NCI-H345 (cell line): ENCODE data around the gene ATG5.

ENCODE experiments used
- DNase-seq: peaks from one replicate; lab custom pipeline; 2025; lab: John Stamatoyannopoulos, UW

The ATG5 gene

DNA sequence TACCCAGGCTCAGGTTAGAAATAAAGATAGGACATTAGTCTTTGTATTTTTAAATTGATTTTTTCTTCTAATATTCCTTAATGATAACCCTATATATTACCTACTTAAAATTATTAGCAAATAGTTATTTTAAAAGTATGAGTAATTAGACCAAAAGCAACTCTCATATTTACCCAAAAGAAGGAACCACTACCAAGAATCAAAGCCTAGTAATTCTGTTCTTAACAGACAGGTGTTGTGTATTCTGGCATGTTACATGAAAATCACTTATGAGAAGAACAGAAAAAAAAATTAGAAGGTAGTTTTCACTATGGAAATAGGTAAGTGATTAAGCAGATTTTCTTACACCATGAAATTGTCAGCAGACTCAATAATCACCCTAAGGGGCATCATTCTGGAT is 105.1 kb downstream of the ATG5 start:
- DNase-seq, result no peak

DNA sequence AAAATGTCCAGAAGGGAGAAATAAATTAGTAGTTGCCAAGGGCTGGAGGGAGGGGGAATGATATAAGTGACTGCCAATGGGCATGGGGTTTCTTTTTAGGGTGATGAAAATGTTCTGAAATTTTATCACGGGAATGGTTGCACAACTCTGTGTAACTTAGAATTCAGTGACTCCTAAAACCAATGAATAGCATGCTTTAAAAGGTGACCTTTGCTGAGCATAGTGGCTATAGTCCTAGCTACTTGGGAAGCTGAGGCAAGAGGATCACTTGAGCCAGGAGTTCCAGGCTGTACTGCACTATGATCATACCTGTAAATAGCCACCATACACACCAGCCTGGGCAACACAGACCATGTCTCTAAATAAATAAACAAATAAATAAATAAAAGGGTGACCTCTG is 109.0 kb downstream of the ATG5 start:
- no peak for DNase-seq

DNA sequence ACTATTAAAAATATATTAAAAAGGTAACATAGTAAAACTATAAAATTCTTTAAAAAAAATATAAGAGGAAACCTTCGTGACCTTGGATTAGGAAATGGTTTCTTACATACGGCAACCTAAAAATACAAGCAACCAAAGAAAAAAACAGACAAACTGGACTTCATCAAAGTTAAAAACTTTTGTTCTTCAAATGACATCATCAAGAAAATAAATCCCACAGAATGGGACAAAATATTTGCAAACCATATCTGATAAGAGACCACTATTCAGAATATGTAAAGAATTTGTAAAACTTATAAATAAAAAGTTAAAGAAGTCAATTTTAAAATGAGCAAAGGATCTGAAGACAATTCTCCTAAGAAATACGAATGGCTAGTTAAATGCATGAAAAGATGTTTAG is 110.0 kb downstream of the ATG5 start:
- no peak for DNase-seq

DNA sequence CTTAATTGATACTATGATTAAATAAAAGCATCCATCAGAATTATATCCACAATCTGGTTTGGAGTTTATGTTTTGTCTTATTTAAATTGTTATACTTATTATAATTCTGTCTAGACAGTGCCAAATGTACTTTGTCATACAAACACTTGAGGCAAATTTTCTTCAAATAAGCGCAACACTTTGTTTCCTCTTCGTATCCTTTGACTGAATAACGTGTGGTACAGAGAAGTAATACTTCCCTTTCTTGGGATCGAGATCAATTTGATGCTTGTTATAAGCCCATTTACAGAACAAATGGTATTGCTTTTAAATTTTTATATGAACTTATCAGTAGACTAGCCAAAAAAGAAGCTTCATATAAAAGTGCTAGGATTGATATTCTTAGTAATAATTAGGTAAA is 111.0 kb downstream of the ATG5 start:
- no peak for DNase-seq

DNA sequence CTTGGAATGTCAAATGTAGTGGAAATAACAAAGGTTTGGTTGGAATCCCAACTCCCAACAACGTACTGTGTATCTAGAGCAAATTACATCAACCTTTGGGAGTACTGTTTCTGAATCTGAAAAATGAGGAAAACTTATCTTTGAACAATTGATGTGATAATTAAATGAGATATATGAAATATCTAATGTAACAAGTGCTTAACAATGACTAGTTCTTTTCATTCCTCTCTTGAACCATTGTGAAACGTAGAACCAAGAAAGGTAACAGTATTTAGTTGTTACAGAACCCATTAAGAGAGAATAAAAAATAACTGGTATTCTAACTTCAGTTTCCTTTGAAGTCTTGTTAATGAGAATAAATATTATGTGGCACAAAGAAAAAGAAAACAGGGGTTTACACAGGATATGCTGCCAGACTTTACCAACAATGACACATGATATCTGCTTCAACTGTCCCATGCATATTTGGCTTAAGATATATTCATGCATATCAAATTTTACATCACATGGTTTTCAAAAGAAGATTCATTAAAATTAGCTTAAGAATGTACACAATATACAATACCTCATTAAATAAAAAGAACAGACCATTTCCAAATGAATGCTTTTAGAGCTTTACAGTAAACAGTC is 111.8 kb downstream of the ATG5 start:
- DNase-seq, result no peak

DNA sequence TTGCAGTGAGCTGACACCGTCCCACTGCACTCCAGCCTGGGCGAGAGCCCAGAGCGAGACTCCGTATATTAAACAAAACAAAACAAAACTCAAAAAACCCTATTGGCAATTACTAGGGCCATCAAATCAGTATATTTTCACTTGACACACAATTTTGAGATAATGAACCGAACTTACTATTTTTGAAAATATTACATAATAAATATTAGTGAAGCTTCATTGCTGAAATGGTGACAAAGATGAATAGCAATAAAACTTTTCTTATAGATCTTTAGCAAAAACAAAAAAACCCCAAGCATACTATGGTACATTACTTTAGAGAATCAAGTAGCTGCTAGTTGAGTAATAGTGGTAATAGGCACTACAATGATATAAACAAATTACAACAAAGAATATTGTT is 113.0 kb downstream of the ATG5 start:
- no peak for DNase-seq

DNA sequence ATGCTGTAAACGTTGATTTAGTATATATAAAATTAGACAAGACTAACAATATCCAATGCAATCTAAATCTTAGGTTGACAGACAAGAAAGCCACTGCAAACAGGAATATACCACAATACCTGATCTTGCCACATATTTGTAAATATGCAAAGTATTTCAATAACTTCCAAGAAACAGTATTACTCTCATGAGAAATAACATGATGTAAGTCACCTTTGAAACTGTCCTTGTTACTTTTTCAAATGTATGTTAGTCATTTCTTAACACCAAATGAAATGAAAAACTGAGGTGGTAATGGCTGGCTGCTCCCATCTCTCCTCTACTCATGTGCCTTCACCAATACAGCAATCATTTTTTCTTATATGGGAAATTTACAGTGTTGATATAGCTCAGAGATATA is 118.7 kb downstream of the ATG5 start:
- DNase-seq, result no peak

DNA sequence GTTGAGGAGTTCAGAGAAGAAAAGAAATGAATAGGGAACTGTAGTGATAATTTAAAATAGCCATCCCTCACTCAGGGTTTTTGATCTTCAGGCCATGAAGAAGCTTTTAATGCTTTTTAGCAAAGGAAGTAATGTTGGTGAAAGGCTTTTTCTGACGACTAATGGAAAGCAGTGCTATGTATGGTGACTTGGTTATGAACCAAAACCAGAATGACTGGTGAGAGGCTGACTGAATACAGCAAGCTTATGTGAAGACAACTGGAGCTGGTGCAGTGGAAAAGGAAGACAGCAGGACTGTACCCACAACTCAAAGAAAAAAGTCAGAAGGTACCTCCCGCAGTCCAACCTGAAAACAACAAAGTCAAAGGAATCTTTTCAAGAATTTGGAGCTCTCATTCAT is 120.6 kb downstream of the ATG5 start:
- DNase-seq, result no peak

DNA sequence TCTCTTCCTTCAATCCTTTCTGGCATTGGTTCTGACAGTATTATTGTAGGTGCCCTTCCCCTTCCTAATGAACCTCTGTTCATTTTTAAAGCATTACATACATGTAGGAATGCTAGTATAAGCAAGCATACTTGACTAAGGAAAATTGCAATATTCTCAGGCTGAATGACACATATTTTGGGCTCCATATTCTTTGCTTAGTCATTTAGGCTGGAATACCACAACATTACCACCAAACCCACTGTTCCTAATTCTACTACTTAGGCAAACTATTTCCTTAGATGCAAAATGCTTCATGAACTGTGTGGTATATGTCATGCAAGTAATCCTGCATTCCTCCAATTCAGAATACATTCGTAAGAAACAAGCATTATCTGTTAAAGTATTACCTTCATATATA is 125.6 kb downstream of the ATG5 start:
- DNase-seq, result no peak

DNA sequence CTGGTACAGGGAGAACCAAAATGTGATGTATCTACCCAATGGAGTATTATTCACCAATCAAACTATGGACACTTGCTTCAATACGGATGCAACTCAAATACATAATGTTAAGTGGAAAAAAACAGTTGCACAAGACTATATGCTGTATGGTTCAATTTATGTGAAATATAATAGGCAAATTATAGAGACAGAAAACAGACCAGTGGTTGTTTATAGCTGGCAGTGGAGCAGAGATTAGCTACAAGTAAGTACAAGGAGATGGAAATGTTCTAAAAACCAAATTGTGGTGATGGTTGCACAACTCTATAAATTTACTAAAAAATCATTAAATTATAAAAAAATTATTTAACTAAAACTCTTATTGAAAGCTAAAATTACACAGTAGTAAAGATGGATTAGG is 126.2 kb downstream of the ATG5 start:
- no peak for DNase-seq

DNA sequence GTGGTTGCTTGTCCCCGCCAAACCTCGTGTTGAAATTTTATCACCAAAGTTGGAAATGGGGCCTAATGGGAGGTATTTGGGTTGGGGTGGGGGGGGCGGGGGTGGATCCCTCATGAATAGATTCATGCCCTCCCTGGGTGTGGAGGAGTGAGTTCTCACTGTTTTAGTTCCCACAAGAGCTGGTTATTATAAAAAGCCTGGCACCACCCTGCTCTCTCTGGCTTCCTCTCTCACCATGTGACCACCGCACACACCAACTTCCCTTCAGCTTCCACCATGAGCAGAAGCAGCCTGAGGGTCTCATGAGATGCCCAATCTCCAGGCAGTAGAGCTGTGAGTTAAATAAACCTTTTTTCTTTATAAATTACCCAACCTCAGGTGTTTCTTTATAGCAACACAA is 128.1 kb downstream of the ATG5 start:
- no peak for DNase-seq

DNA sequence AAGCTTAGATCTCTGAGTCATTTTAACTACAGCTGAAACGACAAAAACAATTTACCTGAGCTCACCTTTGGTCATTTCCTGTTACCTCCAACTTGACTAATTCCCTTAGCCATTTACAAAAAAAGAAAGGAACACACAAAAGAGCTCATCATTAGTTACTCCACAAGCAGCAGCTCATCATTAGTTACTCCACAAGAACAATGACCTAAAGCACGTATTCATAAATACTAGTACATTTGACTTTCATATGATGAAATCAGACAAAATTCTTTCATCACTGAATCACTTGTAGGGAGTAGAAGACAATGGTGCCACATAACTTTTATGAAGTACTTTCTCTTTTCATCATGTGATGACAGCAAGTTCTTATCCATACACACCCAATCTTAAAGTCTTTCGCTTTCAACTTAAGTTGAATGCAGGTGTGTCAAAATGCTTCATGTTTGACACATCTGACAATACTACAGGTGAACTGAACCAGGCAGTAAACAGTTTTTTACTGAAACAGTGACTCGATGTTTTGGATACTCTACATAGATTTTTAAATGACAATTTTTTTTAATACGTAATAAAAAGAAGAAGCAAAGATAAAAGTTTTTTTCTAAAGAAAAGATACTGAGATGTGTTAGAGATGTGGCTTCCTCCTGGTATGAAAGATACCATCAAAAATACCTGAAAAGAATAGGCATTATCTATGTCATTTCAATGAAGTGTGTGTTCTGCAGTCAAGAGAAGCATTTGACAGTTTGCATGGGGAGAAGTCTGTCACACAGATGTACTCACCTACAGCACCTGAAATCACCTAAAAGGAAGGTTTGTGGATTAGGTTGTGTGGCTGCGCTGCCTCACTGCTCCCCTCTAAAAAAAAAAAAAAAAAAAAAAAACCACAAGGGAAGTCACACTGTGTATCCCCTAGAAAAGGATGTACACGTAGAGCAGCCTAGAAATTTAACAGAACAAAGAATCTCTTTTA is 130.3 kb downstream of the ATG5 start:
- DNase-seq, result no peak

DNA sequence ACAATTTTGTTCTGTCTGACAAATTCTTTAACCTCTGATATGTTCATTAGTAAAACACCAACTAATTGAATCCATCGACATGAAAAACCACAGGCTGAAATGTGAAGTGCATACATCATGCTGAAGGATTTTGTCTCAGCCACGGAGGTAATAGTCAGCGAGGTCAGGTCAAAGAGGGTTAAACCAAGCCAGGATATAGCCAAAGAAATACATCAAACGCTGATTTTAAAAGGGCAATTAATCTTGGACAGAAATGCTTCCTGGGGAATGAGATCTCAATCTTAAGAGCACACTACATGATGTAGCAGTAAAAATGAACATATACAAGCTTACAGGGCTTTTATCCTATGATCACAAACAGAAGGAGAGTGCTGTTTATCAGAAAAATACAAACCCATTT is 132.7 kb downstream of the ATG5 start:
- no peak for DNase-seq

DNA sequence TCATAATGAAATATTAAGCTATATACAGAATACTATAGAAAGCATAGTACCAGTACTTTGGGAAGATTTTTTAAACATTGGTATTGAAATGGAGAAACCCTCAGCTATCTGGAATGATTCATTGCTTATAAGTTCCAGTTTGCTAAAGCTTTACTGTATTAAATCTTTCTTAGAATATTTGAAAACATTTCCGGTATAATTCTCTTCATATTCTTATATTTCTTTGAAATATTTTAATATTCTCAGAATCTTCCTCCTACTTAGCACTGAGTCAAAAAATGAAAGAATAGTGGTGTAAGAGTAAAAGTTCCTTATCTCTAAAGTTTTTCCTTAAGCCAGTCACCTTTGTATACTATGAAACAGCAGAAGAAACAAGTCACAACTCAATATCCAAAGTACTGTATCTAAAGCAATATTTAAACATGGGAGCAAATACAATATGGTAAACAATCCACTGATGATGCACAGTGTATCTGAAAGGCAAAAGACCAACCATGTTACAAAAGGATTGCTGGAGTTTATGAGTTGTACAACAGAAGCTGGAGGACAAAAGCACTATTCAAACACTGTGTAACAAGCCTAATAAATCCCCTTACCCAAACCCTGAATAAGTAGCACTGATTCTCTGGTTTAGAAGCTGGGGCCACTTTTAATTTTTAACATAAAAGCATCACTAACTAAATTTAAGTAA is 137.3 kb downstream of the ATG5 start:
- DNase-seq, result no peak

DNA sequence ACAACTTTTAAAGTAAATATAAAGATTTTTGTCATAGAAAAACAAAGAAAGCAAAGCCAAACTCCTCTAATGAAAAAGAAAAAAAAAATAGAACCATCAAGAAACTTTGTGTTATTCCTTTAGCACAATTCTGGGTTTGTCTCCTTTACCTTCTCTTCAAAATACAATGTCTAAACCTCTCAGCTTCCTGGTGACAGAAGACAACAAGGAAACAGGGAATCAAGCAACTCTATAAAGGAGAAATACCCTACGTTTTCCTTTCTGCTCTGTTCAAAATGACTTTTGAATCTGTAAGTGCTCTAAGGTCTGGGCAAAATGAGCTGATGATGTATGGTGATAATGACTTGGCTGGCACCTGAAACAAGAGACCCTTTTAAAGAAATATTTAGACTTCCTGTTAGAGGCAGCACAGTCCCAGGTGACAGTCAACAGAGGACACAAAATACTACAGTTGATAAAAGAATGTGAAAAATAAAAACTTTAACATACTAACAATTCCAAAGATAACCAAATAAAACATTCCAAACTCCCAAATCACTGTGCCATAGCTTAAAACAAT is 138.1 kb downstream of the ATG5 start:
- no peak for DNase-seq

DNA sequence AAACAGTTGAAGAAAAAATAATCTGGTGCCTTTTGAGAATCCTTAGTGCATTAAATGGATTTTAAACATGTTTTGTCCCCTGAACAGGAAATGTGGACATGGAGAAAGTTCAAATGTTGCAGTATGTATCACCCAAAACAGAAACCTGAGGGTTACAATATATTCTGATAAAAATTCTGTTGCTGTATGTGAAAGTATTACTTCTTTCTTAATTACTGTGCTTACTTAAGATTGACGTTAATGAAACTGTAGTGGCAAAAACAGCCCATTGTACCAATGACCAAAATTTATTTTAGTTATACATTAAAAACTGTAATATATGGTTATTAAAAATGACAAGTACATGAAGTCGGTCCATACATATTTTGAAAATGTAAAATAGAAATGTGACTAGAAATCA is 138.8 kb downstream of the ATG5 start:
- DNase-seq, result no peak

DNA sequence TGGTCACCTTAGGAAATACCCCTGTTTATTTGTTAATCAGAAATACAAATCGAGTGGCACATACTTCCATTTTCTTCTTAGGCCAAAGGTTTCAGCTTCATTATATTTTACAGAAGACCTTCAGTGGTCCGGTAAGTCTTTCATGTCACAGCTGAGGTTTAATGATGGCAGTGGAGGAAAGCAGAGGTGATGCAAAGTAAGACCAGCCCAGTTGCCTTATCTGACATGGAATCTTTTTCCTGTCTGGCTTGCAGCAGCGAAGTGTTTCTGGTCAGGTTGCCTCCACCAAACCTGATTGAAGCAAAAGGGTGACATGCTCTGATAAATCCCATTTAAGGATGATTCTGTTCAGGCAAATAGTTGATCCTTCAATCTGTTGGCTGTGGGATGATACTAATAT is 139.4 kb downstream of the ATG5 start:
- no peak for DNase-seq

DNA sequence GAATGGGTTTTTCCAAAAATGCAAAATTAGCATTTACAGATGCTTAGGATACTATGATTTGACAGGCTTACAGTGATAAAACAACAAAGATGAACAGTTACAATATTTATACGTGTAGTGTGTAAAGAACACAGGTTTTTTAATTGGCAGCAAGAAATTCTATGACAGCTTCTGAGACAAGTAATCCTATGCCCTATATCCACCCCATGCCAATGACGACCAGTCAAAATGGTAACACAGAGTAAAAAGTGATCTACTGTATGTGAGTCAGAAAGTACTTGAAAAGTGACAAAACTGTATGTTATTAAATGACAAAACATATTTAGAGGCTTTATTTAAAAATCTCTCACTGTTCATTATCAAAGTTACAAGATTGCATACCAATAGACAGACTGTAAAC is 139.9 kb downstream of the ATG5 start:
- DNase-seq, result no peak

DNA sequence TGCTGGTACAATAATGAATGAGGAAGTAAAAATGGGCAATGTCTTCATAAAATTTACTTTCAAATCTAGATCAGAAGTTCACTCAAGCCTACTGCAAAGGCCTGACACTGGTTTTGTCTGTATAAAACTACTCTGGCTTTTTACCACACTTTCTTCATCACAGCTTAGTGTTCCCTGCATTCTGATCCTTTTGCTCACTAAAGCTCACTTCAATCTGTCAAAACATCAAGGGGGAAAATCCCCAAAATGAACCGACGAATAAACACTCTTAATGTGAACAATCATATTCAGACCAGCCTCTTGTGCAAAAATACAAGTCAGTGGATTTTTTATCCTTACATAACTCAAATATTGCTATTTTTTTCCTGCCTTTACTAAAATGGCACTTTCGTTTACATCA is 140.9 kb downstream of the ATG5 start:
- DNase-seq, result no peak

DNA sequence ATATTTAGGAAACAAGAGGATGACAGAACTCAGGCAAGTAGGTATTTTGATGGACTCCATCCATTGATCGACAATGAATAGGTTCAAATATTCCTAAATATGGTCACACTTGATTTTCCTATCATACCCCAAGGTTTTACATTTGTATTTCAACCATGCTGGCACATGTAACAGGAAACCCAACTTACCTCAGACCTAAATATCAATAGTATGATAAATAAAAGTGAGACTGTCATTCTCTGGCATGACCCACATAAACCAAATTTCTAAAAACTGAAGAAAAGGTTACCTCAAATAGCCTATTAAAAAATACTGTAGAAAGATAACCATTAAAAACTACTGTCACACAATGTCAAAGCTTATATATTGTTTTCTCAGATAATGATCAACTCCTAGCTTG is 142.1 kb downstream of the ATG5 start:
- no peak for DNase-seq

DNA sequence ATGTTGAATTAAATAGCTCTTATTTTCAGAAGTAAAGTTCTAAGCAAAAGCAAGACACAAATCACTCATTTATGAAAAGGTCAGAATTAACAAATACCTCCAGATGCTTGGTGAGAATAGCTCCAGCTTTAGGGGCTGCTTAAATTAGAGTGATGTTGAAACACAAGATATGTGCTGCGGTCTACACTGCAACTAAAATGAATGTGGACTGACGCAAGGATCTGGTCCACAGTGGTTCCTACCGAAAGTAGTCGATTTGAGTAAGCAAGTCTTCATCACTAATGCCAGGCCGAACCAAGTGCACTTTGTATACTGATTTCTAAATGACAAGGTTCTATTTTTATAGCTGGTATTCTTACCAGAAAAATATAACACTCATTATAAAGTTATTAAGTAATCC is 143.1 kb downstream of the ATG5 start:
- DNase-seq, result no peak

DNA sequence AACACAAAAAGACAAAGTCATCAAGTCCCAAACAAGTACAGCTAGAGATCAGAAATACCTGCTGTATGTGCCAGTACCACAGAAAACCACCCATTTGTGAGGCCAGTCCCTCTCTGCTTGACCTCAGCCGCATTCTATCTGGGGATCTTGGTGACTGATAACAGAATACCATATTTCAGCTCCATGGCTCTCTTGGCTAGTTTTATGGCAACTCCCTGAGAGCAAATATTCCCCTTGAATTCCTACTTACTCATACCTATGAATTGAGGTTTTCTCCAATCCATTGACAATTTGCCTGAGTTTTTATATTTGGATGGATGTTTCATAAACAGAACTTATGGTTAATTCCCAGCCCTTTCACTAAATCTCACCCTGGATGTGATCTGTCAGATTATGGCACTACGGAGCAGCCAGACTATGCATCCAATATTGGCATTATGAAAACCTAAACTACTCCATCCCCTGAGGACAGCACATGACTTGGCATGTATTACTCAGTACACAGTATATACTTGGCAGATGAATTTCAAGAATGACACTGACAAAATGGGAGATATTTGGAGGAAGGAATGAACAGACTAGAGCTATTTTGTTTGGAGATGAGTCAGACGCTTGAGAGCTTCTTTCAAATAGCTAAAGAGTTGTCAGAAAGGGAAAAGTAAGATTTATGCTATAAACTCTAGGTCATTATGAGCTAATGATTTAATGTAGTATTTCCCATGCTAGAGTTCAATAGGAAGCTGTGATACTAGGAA is 143.7 kb downstream of the ATG5 start:
- DNase-seq, result no peak
